Sigmoid colon (tissue), 7 donors: ENCODE results near the gene KIF26B. TPM values are rescaled to one million over a fixed set of nuclear protein-coding genes. Genes with fewer than 3 reads are reported as not detected.
"Not testable (repeated sequence)": the region's sequence is repeated elsewhere in the genome, so short reads cannot be mapped to it uniquely, and the experiment has no call there.

Source experiments
- DNase-seq: peaks from one replicate; pipeline ENCODE4 v3.0.0-alpha.2; 2019
- H3K27ac ChIP-seq, 4 donors: fragments of 200-600 bp; sonication (generic); one replicate each; pipeline ENCODE4 v1.5.1; 2016 to 2019; ENCODE audit warnings: mild to moderate bottlenecking in 1 of 4
- H3K27me3 ChIP-seq, 3 donors: fragments of 200-600 bp; sonication (generic); one replicate each; pipeline ENCODE4 v1.5.1; 2019; ENCODE audit warnings: mild to moderate bottlenecking in 1 of 3
- H3K36me3 ChIP-seq, 4 donors: fragments of 200-600 bp; sonication (generic); one replicate each; pipeline ENCODE4 v1.5.1; 2016 to 2019
- H3K4me1 ChIP-seq, 4 donors: fragments of 200-600 bp; sonication (generic); one replicate each; pipeline ENCODE4 v1.5.1; 2017 to 2019
- H3K4me3 ChIP-seq, 4 donors: fragments of 200-600 bp; sonication (generic); one replicate each; pipeline ENCODE4 v1.5.1; 2017 to 2019; ENCODE audit warnings: mild to moderate bottlenecking in 2 of 4, moderate library complexity in 1 of 4
- H3K9me3 ChIP-seq, 4 donors: fragments of 200-600 bp in 3 of 4; sonication (generic) in 3 of 4; one replicate each; pipeline versions ENCODE4 v1.5.1 to v1.6.1; 2013 to 2019
- CTCF ChIP-seq, 4 experiments: fragments of 450-650 bp in 3 of 4; fragments of 200-600 bp in 1 of 4; IDR thresholded peaks; one replicate each; pipeline ENCODE4 v1.5.1; 2016 to 2019; ENCODE audit warnings: antibody characterized with exemption in 4 of 4, mild to moderate bottlenecking in 3 of 4, moderate library complexity in 2 of 4
- EP300 ChIP-seq, 4 donors: sonication (generic); formaldehyde crosslinking; IDR thresholded peaks; one replicate each; pipeline ENCODE4 v1.6.1; 2017; ENCODE audit warnings: antibody characterized with exemption in 4 of 4
- POLR2A ChIP-seq, 2 donors: fragments of 450-650 bp; IDR thresholded peaks; one replicate each; pipeline ENCODE4 v1.6.1; 2016; ENCODE audit warnings: antibody characterized with exemption in 2 of 2, mild to moderate bottlenecking in 2 of 2, moderate library complexity in 2 of 2
- POLR2AphosphoS5 ChIP-seq, 4 donors: sonication (generic); formaldehyde crosslinking; IDR thresholded peaks; one replicate each; pipeline ENCODE4 v1.6.1; 2017; ENCODE audit warnings: antibody characterized with exemption in 4 of 4
- WGBS, 2 donors: extraction: QIAGEN DNeasy Blood & Tissue Kit; methylation state at CpG; one replicate each; pipeline ENCODE4 v1.1.7; 2013; 5-methylcytosine and 5-hydroxymethylcytosine counted together
- intact Hi-C: fragments of 100-400 bp; cut with DNase I; formaldehyde crosslinking; loops from one replicate; pipeline ENCODE4 v1.15.1; 2023
- polyA plus RNA-seq, 3 donors: library from polyadenylated mRNA; stranded (reverse); fragments of 200-250 nt; gene quantifications; one replicate each; pipeline ENCODE4 v1.2.3, GENCODE V29; 2013
- total RNA-seq, 4 donors: library from RNA; depleted of rRNA; stranded (reverse); fragments of >200 nt; gene quantifications; one replicate each; pipeline ENCODE4 v1.1.0, GENCODE V29; 2016
- donor health status: healthy with polysubstance abuse.
- donor health status: Bipolar disorder and iron deficiency.
- donor health status: healthy.

Gene KIF26B
- total and polyA plus RNA-seq, 7 donors = under 0.01 to 5.5 (median 1.4) TPM; not detected in 1

- Histone ChIP-seq H3K9me3 (no peaks in the 10 kb centered on the region), H3K27me3 (no peaks in the 10 kb centered on the region), H3K27ac (no peak overlapping the region), H3K4me3 (no peak overlapping the region), H3K36me3 (no peaks in the 10 kb centered on the region), H3K4me1 (no peaks in the 10 kb centered on the region)
- TF ChIP-seq EP300 (IDR thresholded peaks at IDR 0.05) (no peak), CTCF (IDR thresholded peaks at IDR 0.05) (no peak), POLR2A (IDR thresholded peaks at IDR 0.05) (no peak)
- intact Hi-C loops = no loop called here
- WGBS, 2 donors = 62 to 85% methylated on average over 7 of the region's 7 CpGs
- no peak for DNase-seq
Observed at GRCh38 chr1:245353411-245353810, 198.6 kb downstream of the KIF26B start.

- no peak for TF ChIP-seq POLR2A (IDR thresholded peaks at IDR 0.05)
- no peak for TF ChIP-seq POLR2AphosphoS5 (IDR thresholded peaks at IDR 0.05)
- TF ChIP-seq EP300 (IDR thresholded peaks at IDR 0.05) = no peak
- no peak for TF ChIP-seq CTCF (IDR thresholded peaks at IDR 0.05)
- Histone ChIP-seq H3K9me3 (no peaks in the 10 kb centered on the region), H3K27ac (no peak overlapping the region), H3K4me3 (no peak overlapping the region), H3K27me3 (no peaks in the 10 kb centered on the region), H3K4me1 (no peaks in the 10 kb centered on the region), H3K36me3 (no peaks in the 10 kb centered on the region)
- intact Hi-C loops = no loop called here
- no peak for DNase-seq
- 87 to 88% methylated on average over 19 of the region's 19 CpGs for WGBS, 2 donors
Observed at GRCh38 chr1:245353915-245354775, 199.4 kb downstream of the KIF26B start.

- DNase-seq, H3K4me3 ChIP-seq, H3K27me3 ChIP-seq, H3K36me3 ChIP-seq, intact Hi-C loops, H3K9me3 ChIP-seq, H3K27ac ChIP-seq, H3K4me1 ChIP-seq: not testable (repeated sequence)
- 79 to 87% methylated on average over 14 of the region's 14 CpGs for WGBS, 2 donors
Observed at GRCh38 chr1:245355851-245356630, 201.3 kb downstream of the KIF26B start.

DNA sequence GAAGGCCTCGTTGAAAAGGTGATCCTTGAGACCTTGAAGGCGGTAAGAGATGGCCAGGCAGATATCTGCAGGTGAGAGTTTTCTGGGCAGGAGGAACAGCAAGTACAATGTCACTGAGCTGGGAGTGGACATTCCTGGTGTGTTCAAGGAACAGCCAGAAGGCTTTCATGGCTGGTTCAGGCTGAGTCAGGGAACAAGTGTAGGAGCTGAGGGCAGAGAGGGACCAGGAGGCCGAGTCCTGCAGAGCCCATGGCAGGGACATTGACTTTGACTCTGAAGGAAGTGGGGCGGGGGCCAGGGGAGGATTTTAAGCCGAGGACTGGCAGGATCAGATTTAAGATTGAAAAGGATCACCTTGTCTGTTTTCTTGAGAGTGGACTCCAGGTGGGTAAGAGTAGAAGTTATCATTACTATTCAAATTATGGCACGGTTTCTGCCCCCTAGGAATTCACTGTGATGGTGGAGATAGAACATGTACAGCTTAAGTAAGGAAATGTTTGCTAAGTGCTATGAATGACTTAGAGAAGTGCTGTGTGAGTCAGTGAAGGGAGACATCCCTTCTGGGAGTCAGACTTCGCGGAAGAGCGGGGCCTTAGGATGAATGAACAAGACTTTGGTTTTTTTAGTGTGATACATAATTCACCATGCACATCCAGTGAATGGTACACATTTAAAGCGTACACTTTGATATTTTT, 202.3 kb downstream of the KIF26B start:
- WGBS, 2 donors = 87 to 93% methylated on average over 10 of the region's 10 CpGs
- no peak overlapping the region for H3K4me3 ChIP-seq
- no peaks in the 10 kb centered on the region for H3K36me3 ChIP-seq
- intact Hi-C loops = no loop called here
- DNase-seq = no peak
- no peaks in the 10 kb centered on the region for H3K27me3 ChIP-seq
- H3K9me3 ChIP-seq = no peaks in the 10 kb centered on the region
- H3K27ac ChIP-seq = no peak overlapping the region
- H3K4me1 ChIP-seq = no peaks in the 10 kb centered on the region
- TF ChIP-seq EP300 (IDR thresholded peaks at IDR 0.05) (no peak), POLR2A (IDR thresholded peaks at IDR 0.05) (no peak), POLR2AphosphoS5 (IDR thresholded peaks at IDR 0.05) (no peak), CTCF (IDR thresholded peaks at IDR 0.05) (no peak)

GRCh38 chr1:245359101-245359680, 204.4 kb downstream of the KIF26B start:
- H3K27me3 ChIP-seq, intact Hi-C loops, H3K27ac ChIP-seq, DNase-seq, H3K4me3 ChIP-seq, H3K4me1 ChIP-seq, H3K9me3 ChIP-seq, H3K36me3 ChIP-seq: not testable (repeated sequence)
- WGBS, 2 donors = 90% methylated on average over 12 of the region's 12 CpGs
